Measurements from ENCODE around the gene TMEM253.
A peak's percentile ranks its signal among the peaks of the same experiment; 100 is the strongest.

Gene TMEM253

DNA sequence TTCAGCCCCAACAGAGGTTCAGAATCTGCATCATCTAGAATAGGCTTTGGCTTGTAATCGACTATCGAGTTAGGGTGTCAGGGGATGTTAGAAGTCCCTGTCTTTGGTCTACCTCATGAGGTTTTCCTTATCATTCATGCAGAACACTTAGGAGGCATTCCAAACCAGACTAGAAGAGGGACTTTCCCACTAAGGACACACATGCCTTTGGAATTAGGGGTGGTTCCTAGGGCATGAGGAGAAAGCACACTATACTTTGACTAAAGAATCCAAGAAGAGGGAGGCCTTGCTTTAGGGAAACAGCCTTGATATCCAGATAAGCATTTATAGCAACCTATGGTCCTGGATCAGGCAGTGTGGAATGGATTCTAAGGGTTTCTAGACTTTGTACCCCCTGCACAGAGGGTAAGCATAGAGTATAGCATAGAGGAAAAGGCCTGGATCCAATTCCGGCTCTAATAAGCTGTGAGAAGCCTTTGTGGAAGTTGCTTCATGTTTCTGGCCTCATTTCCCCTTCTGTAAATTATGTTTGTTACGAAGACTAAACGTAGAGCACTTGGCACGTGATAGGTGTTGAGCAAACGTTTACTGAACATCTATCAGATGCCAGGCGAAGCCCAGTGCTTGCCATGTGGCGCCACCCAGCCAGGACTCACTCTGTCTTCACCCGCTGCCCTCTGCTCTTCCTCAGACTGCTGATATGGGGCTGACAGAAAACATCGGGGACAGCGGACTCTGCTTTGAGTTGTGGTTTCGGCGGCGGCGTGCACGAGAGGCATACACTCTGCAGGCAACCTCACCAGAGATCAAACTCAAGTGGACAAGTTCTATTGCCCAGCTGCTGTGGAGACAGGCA lies 15.6 kb upstream of the TMEM253 start:
- DNase-seq (ENCODE audit: extremely low read depth, low read depth) = no peak
- TF ChIP-seq, protein P1, sequence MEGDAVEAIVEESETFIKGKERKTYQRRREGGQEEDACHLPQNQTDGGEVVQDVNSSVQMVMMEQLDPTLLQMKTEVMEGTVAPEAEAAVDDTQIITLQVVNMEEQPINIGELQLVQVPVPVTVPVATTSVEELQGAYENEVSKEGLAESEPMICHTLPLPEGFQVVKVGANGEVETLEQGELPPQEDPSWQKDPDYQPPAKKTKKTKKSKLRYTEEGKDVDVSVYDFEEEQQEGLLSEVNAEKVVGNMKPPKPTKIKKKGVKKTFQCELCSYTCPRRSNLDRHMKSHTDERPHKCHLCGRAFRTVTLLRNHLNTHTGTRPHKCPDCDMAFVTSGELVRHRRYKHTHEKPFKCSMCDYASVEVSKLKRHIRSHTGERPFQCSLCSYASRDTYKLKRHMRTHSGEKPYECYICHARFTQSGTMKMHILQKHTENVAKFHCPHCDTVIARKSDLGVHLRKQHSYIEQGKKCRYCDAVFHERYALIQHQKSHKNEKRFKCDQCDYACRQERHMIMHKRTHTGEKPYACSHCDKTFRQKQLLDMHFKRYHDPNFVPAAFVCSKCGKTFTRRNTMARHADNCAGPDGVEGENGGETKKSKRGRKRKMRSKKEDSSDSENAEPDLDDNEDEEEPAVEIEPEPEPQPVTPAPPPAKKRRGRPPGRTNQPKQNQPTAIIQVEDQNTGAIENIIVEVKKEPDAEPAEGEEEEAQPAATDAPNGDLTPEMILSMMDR (IDR thresholded peaks at IDR 0.05; ENCODE audit: low read depth, low read length, missing control alignments) = no peak
- no peak overlapping the region for H3K4me3 ChIP-seq (replicated peaks; ENCODE audit: low read depth, low read length)

DNA sequence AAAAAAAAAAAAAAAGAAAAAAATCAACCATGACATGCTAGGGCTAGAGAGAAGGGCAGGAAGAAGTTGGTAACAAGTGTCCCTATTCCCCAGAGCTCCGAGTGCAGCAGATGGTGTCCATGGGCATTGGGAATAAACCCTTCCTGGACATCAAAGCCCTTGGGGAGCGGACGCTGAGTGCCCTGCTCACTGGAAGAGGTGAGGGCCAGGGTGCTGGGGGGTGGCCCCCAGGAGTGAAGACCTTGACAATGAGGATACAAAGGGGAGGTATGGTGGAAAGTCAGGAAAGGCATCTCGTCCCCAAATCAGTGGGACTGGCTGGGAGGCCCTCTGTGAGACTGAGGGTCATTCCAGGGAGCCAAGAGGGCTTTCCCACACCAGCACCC lies 14.0 kb upstream of the TMEM253 start:
- DNase-seq (ENCODE audit: extremely low read depth, low read depth) = no peak
- no peak overlapping the region for H3K4me3 ChIP-seq (replicated peaks; ENCODE audit: low read depth, low read length)
- TF ChIP-seq, protein P1 (IDR thresholded peaks at IDR 0.05; ENCODE audit: low read depth, low read length, missing control alignments) = no peak

- DNase-seq (ENCODE audit: extremely low read depth, low read depth) = peak; percentile 90
- no peak overlapping the region for H3K4me3 ChIP-seq (replicated peaks; ENCODE audit: low read depth, low read length)
- TF ChIP-seq, protein P1 (IDR thresholded peaks at IDR 0.05; ENCODE audit: low read depth, low read length, missing control alignments) = no peak
Measured at GRCh38 chr14:21087294-21088091, 13.4 kb upstream of the TMEM253 start.

DNA sequence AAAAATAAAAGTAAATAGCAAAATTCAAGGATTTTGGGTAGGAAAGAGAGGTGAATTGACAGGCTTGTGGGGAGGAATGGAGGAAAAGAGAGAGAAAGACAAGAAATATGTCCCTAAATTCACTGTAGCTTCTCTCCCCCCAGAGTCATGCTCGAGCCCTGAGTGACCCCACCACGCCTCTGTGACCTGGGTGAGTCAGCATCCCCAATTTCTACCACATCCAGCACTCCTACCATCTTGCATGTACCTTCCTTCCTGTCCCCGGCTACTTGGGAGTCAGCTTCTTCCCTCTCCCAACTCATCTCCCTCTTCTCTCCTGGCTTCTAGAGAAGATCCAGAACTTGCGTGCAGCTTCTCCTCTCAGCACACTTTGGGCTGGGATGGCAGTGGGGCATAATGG lies 12.2 kb upstream of the TMEM253 start:
- DNase-seq (ENCODE audit: extremely low read depth, low read depth) = no peak
- TF ChIP-seq, protein P1 (IDR thresholded peaks at IDR 0.05; ENCODE audit: low read depth, low read length, missing control alignments) = no peak
- no peak overlapping the region for H3K4me3 ChIP-seq (replicated peaks; ENCODE audit: low read depth, low read length)

DNA sequence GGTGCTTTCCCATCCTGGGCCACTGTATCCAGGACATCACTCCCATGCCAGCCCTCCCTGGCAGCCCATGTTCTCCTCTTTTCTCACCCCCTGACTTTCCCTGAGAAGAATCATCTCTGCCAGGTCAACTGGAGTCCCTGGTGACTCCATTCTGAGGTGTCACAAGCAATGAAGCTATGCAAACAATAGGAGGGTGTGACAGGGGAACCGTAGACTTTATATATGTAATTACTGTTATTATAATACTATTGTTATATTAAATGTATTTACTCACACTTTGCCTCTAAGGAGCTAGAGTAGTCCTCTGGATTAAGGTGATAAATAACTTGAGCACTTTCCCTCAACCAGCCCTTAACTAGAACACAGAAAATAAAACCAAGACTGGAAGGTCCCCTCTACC lies 11.6 kb upstream of the TMEM253 start:
- TF ChIP-seq, protein P1 (IDR thresholded peaks at IDR 0.05; ENCODE audit: low read depth, low read length, missing control alignments) = no peak
- no peak overlapping the region for H3K4me3 ChIP-seq (replicated peaks; ENCODE audit: low read depth, low read length)
- DNase-seq (ENCODE audit: extremely low read depth, low read depth) = no peak

GRCh38 chr14:21089877-21090193 lies 11.0 kb upstream of the TMEM253 start:
- TF ChIP-seq, protein P1 (IDR thresholded peaks at IDR 0.05; ENCODE audit: low read depth, low read length, missing control alignments) = no peak
- DNase-seq (ENCODE audit: extremely low read depth, low read depth) = no peak
- H3K4me3 ChIP-seq (replicated peaks; ENCODE audit: low read depth, low read length) = no peak overlapping the region

All from HFF-Myc (cell line).